Measurements from ENCODE around the gene SUGP2. TPM values are rescaled to one million over a fixed set of nuclear protein-coding genes. Genes with fewer than 3 reads are reported as not detected.

SUGP2 gene
- total RNA-seq, 1 donor from 2014 or later, result 29.5 TPM

- Histone ChIP-seq H3K36me3 (ENCODE audit: control insufficient read depth, insufficient read depth, low read length) (no peaks in the 10 kb centered on the region), H3K27me3 (ENCODE audit: control insufficient read depth, insufficient read depth, low read length) (no peaks in the 10 kb centered on the region), H3K4me3 (ENCODE audit: low read depth, low read length) (no peak overlapping the region)
- DNase-seq (ENCODE audit: low read depth), result no peak
- TF ChIP-seq, protein P1, sequence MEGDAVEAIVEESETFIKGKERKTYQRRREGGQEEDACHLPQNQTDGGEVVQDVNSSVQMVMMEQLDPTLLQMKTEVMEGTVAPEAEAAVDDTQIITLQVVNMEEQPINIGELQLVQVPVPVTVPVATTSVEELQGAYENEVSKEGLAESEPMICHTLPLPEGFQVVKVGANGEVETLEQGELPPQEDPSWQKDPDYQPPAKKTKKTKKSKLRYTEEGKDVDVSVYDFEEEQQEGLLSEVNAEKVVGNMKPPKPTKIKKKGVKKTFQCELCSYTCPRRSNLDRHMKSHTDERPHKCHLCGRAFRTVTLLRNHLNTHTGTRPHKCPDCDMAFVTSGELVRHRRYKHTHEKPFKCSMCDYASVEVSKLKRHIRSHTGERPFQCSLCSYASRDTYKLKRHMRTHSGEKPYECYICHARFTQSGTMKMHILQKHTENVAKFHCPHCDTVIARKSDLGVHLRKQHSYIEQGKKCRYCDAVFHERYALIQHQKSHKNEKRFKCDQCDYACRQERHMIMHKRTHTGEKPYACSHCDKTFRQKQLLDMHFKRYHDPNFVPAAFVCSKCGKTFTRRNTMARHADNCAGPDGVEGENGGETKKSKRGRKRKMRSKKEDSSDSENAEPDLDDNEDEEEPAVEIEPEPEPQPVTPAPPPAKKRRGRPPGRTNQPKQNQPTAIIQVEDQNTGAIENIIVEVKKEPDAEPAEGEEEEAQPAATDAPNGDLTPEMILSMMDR (IDR thresholded peaks at IDR 0.05; ENCODE audit: insufficient read depth, low read length, poor library complexity, severe bottlenecking), result no peak
Observed at GRCh38 chr19:19067276-19068072, 34.2 kb upstream of the SUGP2 start.

- Histone ChIP-seq H3K27me3 (ENCODE audit: control insufficient read depth, insufficient read depth, low read length) (no peaks in the 10 kb centered on the region), H3K4me3 (ENCODE audit: low read depth, low read length) (peak overlapping the region; percentile 65), H3K36me3 (ENCODE audit: control insufficient read depth, insufficient read depth, low read length) (no peaks in the 10 kb centered on the region)
- TF ChIP-seq, protein P1 (IDR thresholded peaks at IDR 0.05; ENCODE audit: insufficient read depth, low read length, poor library complexity, severe bottlenecking), result no peak
- DNase-seq (ENCODE audit: low read depth), result no peak
Observed at GRCh38 chr19:19064811-19065745, 31.8 kb upstream of the SUGP2 start.

DNA sequence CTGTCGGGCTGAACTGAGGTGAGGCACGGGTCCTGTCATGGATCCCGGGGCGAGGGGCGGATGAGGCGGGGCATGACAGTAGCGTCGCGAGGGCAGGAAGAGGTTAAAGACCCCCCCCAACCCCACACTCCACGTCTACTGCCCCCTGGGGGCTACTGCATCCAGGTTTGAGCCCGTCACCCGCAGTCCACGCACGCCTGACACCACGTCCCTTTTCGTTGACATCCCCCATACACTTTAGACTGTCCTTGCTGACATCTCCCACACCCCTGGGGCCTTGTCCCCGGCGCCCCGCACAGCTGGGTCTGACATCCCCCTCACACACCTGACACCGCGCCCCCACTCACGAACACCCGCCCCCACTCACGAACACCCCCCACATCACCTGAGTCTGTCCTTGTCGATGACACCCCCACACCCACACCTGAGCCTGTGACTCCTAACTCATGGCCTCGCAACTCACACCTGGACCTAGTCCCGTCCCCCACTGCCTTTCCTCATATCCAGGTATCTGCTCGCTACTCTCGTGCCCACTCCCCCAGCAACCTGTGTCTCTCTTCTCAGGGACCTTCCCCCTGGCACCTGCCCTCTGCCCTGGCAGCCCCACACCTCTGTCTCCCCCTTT is 30.9 kb upstream of the SUGP2 start:
- no peak for DNase-seq (ENCODE audit: low read depth)
- TF ChIP-seq, protein P1 (IDR thresholded peaks at IDR 0.05; ENCODE audit: insufficient read depth, low read length, poor library complexity, severe bottlenecking), result peak; percentile 23
- H3K27me3 ChIP-seq (ENCODE audit: control insufficient read depth, insufficient read depth, low read length), result no peaks in the 10 kb centered on the region
- no peaks in the 10 kb centered on the region for H3K36me3 ChIP-seq (ENCODE audit: control insufficient read depth, insufficient read depth, low read length)
- H3K4me3 ChIP-seq (ENCODE audit: low read depth, low read length), result peak overlapping the region; percentile 65

- H3K4me3 ChIP-seq (ENCODE audit: low read depth, low read length), result peak within 1 kb of the TSS; percentile 65
- DNase-seq (ENCODE audit: low read depth), result peak; percentile 96
- TF ChIP-seq, protein P1 (IDR thresholded peaks at IDR 0.05; ENCODE audit: insufficient read depth, low read length, poor library complexity, severe bottlenecking), result no peak
- H3K36me3 ChIP-seq (ENCODE audit: control insufficient read depth, insufficient read depth, low read length), result no peaks in the 10 kb centered on the region
- no peaks in the 10 kb centered on the region for H3K27me3 ChIP-seq (ENCODE audit: control insufficient read depth, insufficient read depth, low read length)
Observed at GRCh38 chr19:19063183-19064097, 30.1 kb upstream of the SUGP2 start, which contains the start of gene SLC25A42. SLC25A42 (plus strand) TSS chr19:19063994; CDS start chr19:19096125, 32,131 bp downstream.

Measured in kidney epithelial cell (primary cell).